Choroid plexus epithelial cell (primary cell): ENCODE measurements around the gene TMEM182.

Experiments used
- DNase-seq: peaks from one replicate; pipeline ENCODE4 v3.0.0-alpha.2; 2010; ENCODE audit warnings: low read depth
- H3K4me3 ChIP-seq: 2 replicates; pipeline ENCODE4 v1.5.1; 2011; ENCODE audit warnings: low read depth, mild to moderate bottlenecking, control low read depth, low read length, moderate library complexity
- CTCF ChIP-seq: conservative IDR thresholded peaks from 2 replicates; pipeline ENCODE4 v1.5.1; 2011; ENCODE audit warnings: low read depth, mild to moderate bottlenecking, control low read depth, inconsistent platforms, low read length, moderate library complexity

TMEM182 gene

GRCh38 chr2:102768253-102768652 is 6.4 kb downstream of the TMEM182 start:
- TF ChIP-seq CTCF, result no peak
- no peak for DNase-seq
- H3K4me3 ChIP-seq, result no peak overlapping the region

- no peak overlapping the region for H3K4me3 ChIP-seq
- DNase-seq, result no peak
- no peak for TF ChIP-seq CTCF
These were observed 7.1 kb downstream of the TMEM182 start for GRCh38 chr2:102768892-102769291.

- peak; percentile 70 for DNase-seq
- H3K4me3 ChIP-seq, result no peak overlapping the region
- TF ChIP-seq CTCF, result no peak
These were observed 8.7 kb downstream of the TMEM182 start for GRCh38 chr2:102770506-102770905.

GRCh38 chr2:102771114-102771513 is 9.3 kb downstream of the TMEM182 start:
- peak; percentile 35 for DNase-seq
- no peak overlapping the region for H3K4me3 ChIP-seq
- TF ChIP-seq CTCF, result no peak

GRCh38 chr2:102772659-102773058 is 10.8 kb downstream of the TMEM182 start:
- DNase-seq, result no peak
- TF ChIP-seq CTCF, result no peak
- H3K4me3 ChIP-seq, result no peak overlapping the region

GRCh38 chr2:102773149-102773705 is 11.4 kb downstream of the TMEM182 start:
- H3K4me3 ChIP-seq, result no peak overlapping the region
- no peak for TF ChIP-seq CTCF
- no peak for DNase-seq

GRCh38 chr2:102778260-102778659 is 16.4 kb downstream of the TMEM182 start:
- TF ChIP-seq CTCF, result no peak
- no peak for DNase-seq
- no peak overlapping the region for H3K4me3 ChIP-seq
